Activated T-helper 2 cell treated with anti-CD3 and anti-CD28 coated beads, Interferon-gamma antibody, Interleukin-2, Interleukin-4, amounts not matched to agents 10 μg/mL and 5 μg/mL and 100 μg/mL, durations not matched to agents 14 hours and 24 hours and 36 hours (primary cell): ENCODE results near the gene RAPGEF1. TPM values are rescaled to one million over a fixed set of nuclear protein-coding genes. Genes with fewer than 3 reads are reported as not detected.
A peak's percentile ranks its signal among the peaks of the same experiment; 100 is the strongest.
"Not testable (repeated sequence)": the region's sequence is repeated elsewhere in the genome, so short reads cannot be mapped to it uniquely, and the experiment has no call there.

ENCODE experiments used
- DNase-seq: peaks from one replicate; pipeline ENCODE4 v3.0.0; 2021; ENCODE audit warnings: low spot score
- H3K27ac Mint-ChIP-seq: one replicate; pipeline ENCODE4 v1.8.0; 2021; ENCODE audit warnings: mixed read lengths
- H3K27me3 Mint-ChIP-seq: one replicate; pipeline ENCODE4 v1.8.0; 2021; ENCODE audit warnings: low read depth, mixed read lengths
- H3K36me3 Mint-ChIP-seq: one replicate; pipeline ENCODE4 v1.8.0; 2021; ENCODE audit warnings: low read depth, mixed read lengths
- H3K4me1 Mint-ChIP-seq: one replicate; pipeline ENCODE4 v1.8.0; 2021; ENCODE audit warnings: low read depth, mixed read lengths
- H3K4me3 Mint-ChIP-seq: one replicate; pipeline ENCODE4 v1.8.0; 2021; ENCODE audit warnings: low read depth, mild to moderate bottlenecking, moderate library complexity, mixed read lengths
- H3K9me3 Mint-ChIP-seq: one replicate; pipeline ENCODE4 v1.8.0; 2021; ENCODE audit warnings: mixed read lengths
- intact Hi-C: fragments of 100-400 bp; cut with micrococcal nuclease; formaldehyde crosslinking; loops from one replicate; pipeline ENCODE4 v1.15.1; 2023
- total RNA-seq: library from RNA; stranded (reverse); gene quantifications from 2 replicates; pipeline ENCODE4 v1.2.3, GENCODE V29; 2022

Gene RAPGEF1
- total RNA-seq, 1 donor from 2014 or later: 133 TPM

GRCh38 chr9:131683094-131683493 is 56.8 kb downstream of the RAPGEF1 start:
- H3K4me3 Mint-ChIP-seq, H3K9me3 Mint-ChIP-seq, H3K27ac Mint-ChIP-seq, intact Hi-C loops, H3K27me3 Mint-ChIP-seq, DNase-seq: not testable (repeated sequence)
- Mint-ChIP-seq H3K36me3 (peaks cover 32% of the 10 kb centered on the region), H3K4me1 (peaks cover 61% of the 10 kb centered on the region)

- H3K9me3 Mint-ChIP-seq: no peaks in the 10 kb centered on the region
- H3K4me1 Mint-ChIP-seq: peaks cover 65% of the 10 kb centered on the region
- H3K36me3 Mint-ChIP-seq: peaks cover 31% of the 10 kb centered on the region
- H3K27ac Mint-ChIP-seq: no peak overlapping the region
- no peak for DNase-seq
- H3K4me3 Mint-ChIP-seq: no peak overlapping the region
- intact Hi-C loops: no loop called here
- no peaks in the 10 kb centered on the region for H3K27me3 Mint-ChIP-seq
These were observed 57.6 kb downstream of the RAPGEF1 start for GRCh38 chr9:131682261-131682660.

- H3K4me3 Mint-ChIP-seq, H3K27me3 Mint-ChIP-seq, H3K27ac Mint-ChIP-seq, intact Hi-C loops, H3K9me3 Mint-ChIP-seq, DNase-seq: not testable (repeated sequence)
- H3K36me3 Mint-ChIP-seq: peaks cover 31% of the 10 kb centered on the region
- H3K4me1 Mint-ChIP-seq: peaks cover 67% of the 10 kb centered on the region
These were observed 58.0 kb downstream of the RAPGEF1 start for GRCh38 chr9:131681826-131682225.

GRCh38 chr9:131681108-131681507 is 58.8 kb downstream of the RAPGEF1 start:
- H3K4me1 Mint-ChIP-seq: peaks cover 70% of the 10 kb centered on the region
- H3K27ac Mint-ChIP-seq, DNase-seq, H3K27me3 Mint-ChIP-seq, intact Hi-C loops, H3K4me3 Mint-ChIP-seq, H3K9me3 Mint-ChIP-seq: not testable (repeated sequence)
- peaks cover 27% of the 10 kb centered on the region for H3K36me3 Mint-ChIP-seq

- no peak overlapping the region for H3K4me3 Mint-ChIP-seq
- H3K4me1 Mint-ChIP-seq: peaks cover 82% of the 10 kb centered on the region
- peak overlapping the region; percentile 96 for H3K27ac Mint-ChIP-seq
- intact Hi-C loops: loop anchor here (2.0 kb wide), 1 partner anchor 23 kb away; no protein-coding TSS in a partner anchor
- H3K27me3 Mint-ChIP-seq: no peaks in the 10 kb centered on the region
- peaks cover 23% of the 10 kb centered on the region for H3K36me3 Mint-ChIP-seq
- no peak for DNase-seq
- no peaks in the 10 kb centered on the region for H3K9me3 Mint-ChIP-seq
These were observed 60.4 kb downstream of the RAPGEF1 start for GRCh38 chr9:131679261-131680020.

GRCh38 chr9:131678499-131679111 is 61.3 kb downstream of the RAPGEF1 start:
- H3K27ac Mint-ChIP-seq: peak overlapping the region; percentile 96
- H3K27me3 Mint-ChIP-seq: no peaks in the 10 kb centered on the region
- DNase-seq: peak; percentile 73
- H3K4me1 Mint-ChIP-seq: peaks cover 80% of the 10 kb centered on the region
- peaks cover 24% of the 10 kb centered on the region for H3K36me3 Mint-ChIP-seq
- intact Hi-C loops: loop anchor here (1.0 to 2.0 kb wide), 4 partner anchors 10 to 33 kb away; no protein-coding TSS in a partner anchor
- H3K4me3 Mint-ChIP-seq: peak overlapping the region; percentile 69
- H3K9me3 Mint-ChIP-seq: no peaks in the 10 kb centered on the region

- H3K27me3 Mint-ChIP-seq: no peaks in the 10 kb centered on the region
- H3K4me1 Mint-ChIP-seq: peaks cover 83% of the 10 kb centered on the region
- H3K27ac Mint-ChIP-seq: peak overlapping the region; percentile 96
- no peak for DNase-seq
- no peaks in the 10 kb centered on the region for H3K9me3 Mint-ChIP-seq
- H3K36me3 Mint-ChIP-seq: peaks cover 25% of the 10 kb centered on the region
- H3K4me3 Mint-ChIP-seq: peak overlapping the region; percentile 36
- intact Hi-C loops: loop anchor here (1.0 to 2.0 kb wide), 4 partner anchors 9 to 32 kb away; no protein-coding TSS in a partner anchor
These were observed 62.3 kb downstream of the RAPGEF1 start for GRCh38 chr9:131677444-131678180.

GRCh38 chr9:131677049-131677443 is 62.8 kb downstream of the RAPGEF1 start:
- intact Hi-C loops: no loop called here
- DNase-seq: no peak
- H3K4me1 Mint-ChIP-seq: peaks cover 84% of the 10 kb centered on the region
- peaks cover 28% of the 10 kb centered on the region for H3K36me3 Mint-ChIP-seq
- peak overlapping the region; percentile 96 for H3K27ac Mint-ChIP-seq
- H3K27me3 Mint-ChIP-seq: no peaks in the 10 kb centered on the region
- peak overlapping the region; percentile 36 for H3K4me3 Mint-ChIP-seq
- H3K9me3 Mint-ChIP-seq: no peaks in the 10 kb centered on the region

GRCh38 chr9:131676431-131676972 is 63.4 kb downstream of the RAPGEF1 start:
- intact Hi-C loops: no loop called here
- peak overlapping the region; percentile 96 for H3K27ac Mint-ChIP-seq
- no peaks in the 10 kb centered on the region for H3K9me3 Mint-ChIP-seq
- DNase-seq: no peak
- H3K27me3 Mint-ChIP-seq: no peaks in the 10 kb centered on the region
- H3K4me3 Mint-ChIP-seq: peak overlapping the region; percentile 36
- H3K4me1 Mint-ChIP-seq: peaks cover 82% of the 10 kb centered on the region
- peaks cover 25% of the 10 kb centered on the region for H3K36me3 Mint-ChIP-seq

- no peak for DNase-seq
- peaks cover 85% of the 10 kb centered on the region for H3K4me1 Mint-ChIP-seq
- no peaks in the 10 kb centered on the region for H3K9me3 Mint-ChIP-seq
- H3K36me3 Mint-ChIP-seq: peaks cover 26% of the 10 kb centered on the region
- peak overlapping the region; percentile 36 for H3K4me3 Mint-ChIP-seq
- H3K27me3 Mint-ChIP-seq: no peaks in the 10 kb centered on the region
- peak overlapping the region; percentile 96 for H3K27ac Mint-ChIP-seq
- intact Hi-C loops: no loop called here
These were observed 64.3 kb downstream of the RAPGEF1 start for GRCh38 chr9:131675437-131676022.

- H3K36me3 Mint-ChIP-seq: peaks cover 19% of the 10 kb centered on the region
- H3K4me1 Mint-ChIP-seq: peaks cover 85% of the 10 kb centered on the region
- H3K27me3 Mint-ChIP-seq: no peaks in the 10 kb centered on the region
- no peaks in the 10 kb centered on the region for H3K9me3 Mint-ChIP-seq
- DNase-seq: no peak
- intact Hi-C loops: no loop called here
- peak overlapping the region; percentile 40 for H3K4me3 Mint-ChIP-seq
- H3K27ac Mint-ChIP-seq: peak overlapping the region; percentile 77
These were observed 65.2 kb downstream of the RAPGEF1 start for GRCh38 chr9:131674425-131675421.
